H9 (cell line): Measurements from ENCODE around the gene DACT2. TPM values are rescaled to one million over a fixed set of nuclear protein-coding genes. Genes with fewer than 3 reads are reported as not detected.

ENCODE experiments used
- DNase-seq: peaks from one replicate; pipeline ENCODE4 v3.0.0-alpha.2; 2017
- H2AFZ ChIP-seq: one replicate; pipeline ENCODE4 v1.6.1; 2013; ENCODE audit warnings: mild to moderate bottlenecking, low read length, control low read depth, moderate library complexity
- H2AK5ac ChIP-seq: 2 replicates; pipeline ENCODE4 v1.6.1; 2013; ENCODE audit warnings: low read length, control low read depth, mixed read lengths; ENCODE audit not compliant: insufficient read length
- H2BK120ac ChIP-seq: one replicate; pipeline ENCODE4 v1.6.1; 2013; ENCODE audit warnings: low read depth, mild to moderate bottlenecking, low read length, control low read depth, inconsistent platforms; ENCODE audit not compliant: poor library complexity, severe bottlenecking
- H2BK12ac ChIP-seq: 2 replicates; pipeline ENCODE4 v1.6.1; 2013; ENCODE audit warnings: low read length, control low read depth, mixed read lengths, low read depth; ENCODE audit not compliant: insufficient read length
- H2BK15ac ChIP-seq: 2 replicates; pipeline ENCODE4 v1.6.1; 2013; ENCODE audit warnings: low read depth, low read length, control low read depth
- H2BK20ac ChIP-seq: one replicate; pipeline ENCODE4 v1.6.1; 2013; ENCODE audit warnings: low read depth, mild to moderate bottlenecking, low read length, control low read depth, inconsistent platforms; ENCODE audit not compliant: poor library complexity, severe bottlenecking
- H2BK5ac ChIP-seq: 2 replicates; pipeline ENCODE4 v1.6.1; 2013; ENCODE audit warnings: low read length, control low read depth, mixed read lengths; ENCODE audit not compliant: insufficient read length
- H3K14ac ChIP-seq: 2 replicates; pipeline ENCODE4 v1.6.1; 2013; ENCODE audit warnings: low read length, control low read depth; ENCODE audit not compliant: insufficient read depth
- H3K18ac ChIP-seq: 2 replicates; pipeline ENCODE4 v1.6.1; 2013; ENCODE audit warnings: low read depth, mild to moderate bottlenecking, mixed read lengths, low read length, control low read depth; ENCODE audit not compliant: insufficient read length
- H3K23ac ChIP-seq: 2 replicates; pipeline ENCODE4 v1.6.1; 2013; ENCODE audit warnings: low read length, control low read depth, mixed read lengths, low read depth; ENCODE audit not compliant: insufficient read length
- H3K23me2 ChIP-seq: 2 replicates; pipeline ENCODE4 v1.6.1; 2013; ENCODE audit warnings: low read depth, mild to moderate bottlenecking, mixed read lengths, low read length, control low read depth; ENCODE audit not compliant: insufficient read length, poor library complexity, severe bottlenecking
- H3K27ac ChIP-seq: 2 replicates; pipeline ENCODE4 v1.5.1; 2013; ENCODE audit warnings: low read length, control low read depth, mixed read lengths, low read depth; ENCODE audit not compliant: insufficient read length
- H3K27me3 ChIP-seq: 2 replicates; pipeline ENCODE4 v1.6.1; 2013; ENCODE audit warnings: low read length, control low read depth, inconsistent platforms; ENCODE audit not compliant: insufficient read depth
- H3K4ac ChIP-seq: 2 replicates; pipeline ENCODE4 v1.6.1; 2013; ENCODE audit warnings: low read depth, mild to moderate bottlenecking, control low read depth, inconsistent platforms, low read length, moderate library complexity
- H3K4me1 ChIP-seq: 2 replicates; pipeline ENCODE4 v1.6.1; 2013; ENCODE audit warnings: low read length, control low read depth, inconsistent platforms; ENCODE audit not compliant: insufficient read depth
- H3K4me2 ChIP-seq: 2 replicates; pipeline ENCODE4 v1.6.1; 2013; ENCODE audit warnings: low read length, control low read depth, mixed read lengths; ENCODE audit not compliant: insufficient read length, insufficient read depth
- H3K56ac ChIP-seq: 2 replicates; pipeline ENCODE4 v1.6.1; 2013; ENCODE audit warnings: low read depth, mild to moderate bottlenecking, mixed read lengths, low read length, control low read depth; ENCODE audit not compliant: insufficient read length
- H3K79me1 ChIP-seq: 2 replicates; pipeline ENCODE4 v1.6.1; 2013; ENCODE audit warnings: low read depth, mild to moderate bottlenecking, moderate library complexity, low read length, control low read depth, inconsistent platforms; ENCODE audit not compliant: insufficient read depth, poor library complexity, severe bottlenecking
- H3K79me2 ChIP-seq: 2 replicates; pipeline ENCODE4 v1.6.1; 2013; ENCODE audit warnings: low read length, control low read depth, inconsistent platforms; ENCODE audit not compliant: insufficient read depth
- H3K9ac ChIP-seq: 2 replicates; pipeline ENCODE4 v1.6.1; 2013; ENCODE audit warnings: low read length, control low read depth, mixed read lengths; ENCODE audit not compliant: insufficient read length; ENCODE audit errors: extremely low read depth
- H3K9me3 ChIP-seq: one replicate; pipeline ENCODE4 v1.6.1; 2013; ENCODE audit warnings: low read depth, low read length, inconsistent platforms; ENCODE audit not compliant: control insufficient read depth
- H3T11ph ChIP-seq: one replicate; pipeline ENCODE4 v1.6.1; 2013; ENCODE audit warnings: mild to moderate bottlenecking, low read length, control low read depth, inconsistent platforms
- H4K20me1 ChIP-seq: one replicate; pipeline ENCODE4 v1.6.1; 2013; ENCODE audit not compliant: control insufficient read depth, insufficient read length, insufficient read depth
- H4K5ac ChIP-seq: 2 replicates; pipeline ENCODE4 v1.6.1; 2013; ENCODE audit warnings: low read depth, mild to moderate bottlenecking, mixed read lengths, low read length, control low read depth; ENCODE audit not compliant: insufficient read length
- H4K8ac ChIP-seq: replicated peaks from 2 replicates; pipeline ENCODE4 v1.6.1; 2013; ENCODE audit warnings: low read length, control low read depth, mixed read lengths, low read depth; ENCODE audit not compliant: insufficient read length
- H4K91ac ChIP-seq: 2 replicates; pipeline ENCODE4 v1.6.1; 2013; ENCODE audit warnings: low read depth, mild to moderate bottlenecking, moderate library complexity, mixed read lengths, low read length, control low read depth; ENCODE audit not compliant: insufficient read length
- H3K27ac Mint-ChIP-seq, 3 experiments: 2 replicates in 2 of 3; 3 replicates in 1 of 3; pipeline ENCODE4 v1.8.0; 2020 to 2021; ENCODE audit warnings: mixed read lengths in 3 of 3, mild to moderate bottlenecking in 1 of 3, moderate library complexity in 1 of 3
- H3K27me3 Mint-ChIP-seq: 2 replicates; pipeline ENCODE4 v1.8.0; 2021; ENCODE audit warnings: low read depth, mild to moderate bottlenecking, moderate library complexity, mixed read lengths
- H3K36me3 Mint-ChIP-seq, 3 experiments: 2 replicates in 2 of 3; 3 replicates in 1 of 3; pipeline ENCODE4 v1.8.0; 2020 to 2021; ENCODE audit warnings: low read depth in 3 of 3, mixed read lengths in 3 of 3; ENCODE audit not compliant: insufficient read depth in 1 of 3
- H3K4me1 Mint-ChIP-seq, 2 experiments: 2 replicates each; pipeline ENCODE4 v1.8.0; 2020; ENCODE audit warnings: mixed read lengths in 2 of 2
- H3K4me3 Mint-ChIP-seq, 2 experiments: 2 replicates in 1 of 2; 3 replicates in 1 of 2; pipeline ENCODE4 v1.8.0; 2020 to 2021; ENCODE audit warnings: mild to moderate bottlenecking in 2 of 2, mixed read lengths in 2 of 2, moderate library complexity in 1 of 2
- H3K9me3 Mint-ChIP-seq, 2 experiments: 2 replicates in 1 of 2; 3 replicates in 1 of 2; pipeline ENCODE4 v1.8.0; 2020; ENCODE audit warnings: mild to moderate bottlenecking in 2 of 2, mixed read lengths in 2 of 2, moderate library complexity in 1 of 2
- CTCF ChIP-seq: fragments of 200-600 bp; sonication (generic); conservative IDR thresholded peaks from 3 replicates; pipeline ENCODE4 v1.8.0; 2021; ENCODE audit warnings: antibody characterized with exemption, mild to moderate bottlenecking
- WGBS: extraction: QIAGEN DNeasy Blood & Tissue Kit; methylation state at CpG from one replicate; pipeline ENCODE4 v1.1.7; 2013; ENCODE audit warnings: missing lambda C conversion rate, low lambda C conversion rate, mixed read lengths; ENCODE audit not compliant: insufficient read length; ENCODE audit errors: extremely low coverage; 5-methylcytosine and 5-hydroxymethylcytosine counted together
- total RNA-seq: library from RNA; stranded (reverse); gene quantifications from 2 replicates; pipeline ENCODE4 v1.2.1, GENCODE V29; 2021

The DACT2 gene
- total RNA-seq, 1 experiment from 2014 or later: 1.8 TPM

DNA sequence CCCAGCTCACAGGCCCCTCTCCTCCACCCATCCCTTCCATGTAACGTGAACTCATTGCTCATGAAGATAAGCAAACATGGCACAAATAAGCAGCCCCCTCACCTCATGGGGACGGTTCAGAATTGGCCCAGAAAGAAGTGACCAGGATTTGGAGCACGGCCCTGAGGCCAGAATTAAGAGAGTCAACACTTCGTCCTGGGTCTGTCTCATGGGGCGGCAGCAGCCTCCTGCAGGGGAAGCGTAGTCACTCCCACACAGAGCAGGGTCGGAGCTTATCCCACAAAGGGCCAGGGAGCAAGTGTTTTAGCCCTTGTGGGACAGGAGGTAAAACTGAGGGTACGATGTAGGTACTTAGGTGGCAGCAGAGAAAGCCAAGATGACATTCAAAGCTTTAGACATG lies 28.6 kb upstream of the DACT2 start:
- H3K27me3 Mint-ChIP-seq: peaks cover 7% of the 10 kb centered on the region
- WGBS: no CpG with 5 or more reads among the region's 8 CpGs
- no peak overlapping the region for H3K4me2 ChIP-seq

More for the DNA sequence above, 28.6 kb upstream of the DACT2 start:
- H3K56ac ChIP-seq: no peak overlapping the region
- no peak overlapping the region for H3K18ac ChIP-seq
- no peak overlapping the region for H2BK20ac ChIP-seq
- H3K23me2 ChIP-seq: no peaks in the 10 kb centered on the region
- H2BK5ac ChIP-seq: no peak overlapping the region
- no peaks in the 10 kb centered on the region; a peak in 2 of 5 replicates for H3K9me3 Mint-ChIP-seq
- no peak overlapping the region for H3T11ph ChIP-seq
- H3K9ac ChIP-seq: no peak overlapping the region
- H3K79me2 ChIP-seq: no peaks in the 10 kb centered on the region
- no peak overlapping the region for H4K91ac ChIP-seq
- no peak overlapping the region for H3K14ac ChIP-seq
- H3K4ac ChIP-seq: no peak overlapping the region
- no peak overlapping the region for H3K4me3 Mint-ChIP-seq
- H3K27ac ChIP-seq: no peak overlapping the region
- H2BK12ac ChIP-seq: no peak overlapping the region
- H4K5ac ChIP-seq: no peak overlapping the region
- H2AFZ ChIP-seq: no peak overlapping the region
- no peaks in the 10 kb centered on the region for H4K20me1 ChIP-seq
- no peak overlapping the region for H2AK5ac ChIP-seq
- peaks cover 13 to 18% of the 10 kb centered on the region in 2 experiments for H3K4me1 Mint-ChIP-seq
- H3K27me3 ChIP-seq: no peaks in the 10 kb centered on the region
- TF ChIP-seq CTCF: no peak
- H2BK15ac ChIP-seq: no peak overlapping the region
- H3K79me1 ChIP-seq: no peaks in the 10 kb centered on the region
- no peak for DNase-seq
- no peaks in the 10 kb centered on the region; a peak in 1 of 7 replicates for H3K36me3 Mint-ChIP-seq
- H4K8ac ChIP-seq: no peak overlapping the region
- H3K23ac ChIP-seq: no peak overlapping the region
- H2BK120ac ChIP-seq: no peak overlapping the region
- no peaks in the 10 kb centered on the region for H3K4me1 ChIP-seq
- H3K27ac Mint-ChIP-seq: peak overlapping the region in 2 of 3 experiments; percentile 33 to 40; a peak in 1 of 7 replicates
- no peaks in the 10 kb centered on the region for H3K9me3 ChIP-seq
